LNCaP clone FGC (cell line): ENCODE data around the gene MYG1.
A peak's percentile ranks its signal among the peaks of the same experiment; 100 is the strongest.

Experiments
- DNase-seq: peaks from one replicate; pipeline ENCODE4 v3.0.0-alpha.2; 2011; ENCODE audit warnings: low read depth
- H3K4me3 ChIP-seq: 2 replicates; pipeline ENCODE4 v1.5.1; 2011; ENCODE audit warnings: mild to moderate bottlenecking, low read depth, low read length, control low read depth
- CTCF ChIP-seq: IDR thresholded peaks from 2 replicates; pipeline ENCODE4 v1.5.1; 2012; ENCODE audit warnings: mild to moderate bottlenecking; ENCODE audit not compliant: control insufficient read depth, insufficient read depth; ENCODE audit errors: extremely low read depth

Gene MYG1

GRCh38 chr12:53274445-53274844 lies 25.1 kb upstream of the MYG1 start:
- H3K4me3 ChIP-seq = no peak overlapping the region
- no peak for TF ChIP-seq CTCF
- no peak for DNase-seq

GRCh38 chr12:53276511-53276910 lies 23.0 kb upstream of the MYG1 start:
- no peak for TF ChIP-seq CTCF
- DNase-seq = no peak

GRCh38 chr12:53277981-53278380 lies 21.5 kb upstream of the MYG1 start:
- no peak for DNase-seq
- no peak overlapping the region for H3K4me3 ChIP-seq
- TF ChIP-seq CTCF = no peak

More at GRCh38 chr12:53276511-53276910, 23.0 kb upstream of the MYG1 start:
- H3K4me3 ChIP-seq = no peak overlapping the region

GRCh38 chr12:53279283-53279869 lies 20.1 kb upstream of the MYG1 start:
- DNase-seq = no peak
- H3K4me3 ChIP-seq = no peak overlapping the region
- TF ChIP-seq CTCF = no peak

GRCh38 chr12:53279888-53280498 lies 19.5 kb upstream of the MYG1 start:
- no peak overlapping the region for H3K4me3 ChIP-seq
- DNase-seq = no peak
- no peak for TF ChIP-seq CTCF

- DNase-seq = no peak
- H3K4me3 ChIP-seq = no peak overlapping the region
- no peak for TF ChIP-seq CTCF
These were observed 13.0 kb upstream of the MYG1 start for GRCh38 chr12:53286448-53286847.

GRCh38 chr12:53287741-53288216 lies 11.7 kb upstream of the MYG1 start:
- TF ChIP-seq CTCF = peak; percentile 90
- no peak overlapping the region for H3K4me3 ChIP-seq
- no peak for DNase-seq
